Trophoblast cell (in vitro differentiated cells and primary cell): ENCODE data around the gene SNX15.

ENCODE experiments used
- DNase-seq, 2 donors: peaks; one replicate each; pipeline ENCODE4 v3.0.0-alpha.2; 2016
- H2AFZ ChIP-seq: 2 replicates; pipeline ENCODE4 v1.6.1; 2013; ENCODE audit warnings: low read length, moderate library complexity, mild to moderate bottlenecking; ENCODE audit not compliant: insufficient read depth, poor library complexity
- H2AK5ac ChIP-seq: 2 replicates; pipeline ENCODE4 v1.6.1; 2013; ENCODE audit warnings: mild to moderate bottlenecking, low read length
- H2BK120ac ChIP-seq: 2 replicates; pipeline ENCODE4 v1.6.1; 2013; ENCODE audit warnings: low read length, mild to moderate bottlenecking, moderate library complexity; ENCODE audit not compliant: insufficient read depth, poor library complexity
- H2BK12ac ChIP-seq: 2 replicates; pipeline ENCODE4 v1.6.1; 2013; ENCODE audit warnings: mild to moderate bottlenecking, low read length, moderate library complexity
- H2BK5ac ChIP-seq: 2 replicates; pipeline ENCODE4 v1.6.1; 2013; ENCODE audit warnings: low read length, low read depth, moderate library complexity, mild to moderate bottlenecking; ENCODE audit not compliant: poor library complexity
- H3K14ac ChIP-seq: 2 replicates; pipeline ENCODE4 v1.6.1; 2013; ENCODE audit warnings: mild to moderate bottlenecking, low read length
- H3K18ac ChIP-seq: 2 replicates; pipeline ENCODE4 v1.6.1; 2013; ENCODE audit warnings: mild to moderate bottlenecking, low read length
- H3K23ac ChIP-seq: 2 replicates; pipeline ENCODE4 v1.6.1; 2013; ENCODE audit warnings: low read length
- H3K27ac ChIP-seq: 2 replicates; pipeline ENCODE4 v1.5.1; 2013; ENCODE audit warnings: low read depth, mild to moderate bottlenecking, inconsistent platforms, low read length, moderate library complexity
- H3K27me3 ChIP-seq: 2 replicates; pipeline ENCODE4 v1.6.1; 2013; ENCODE audit warnings: inconsistent platforms, mild to moderate bottlenecking, low read length, moderate library complexity; ENCODE audit not compliant: insufficient read depth
- H3K36me3 ChIP-seq, 2 experiments: 1 replicate in 1 of 2; 2 replicates in 1 of 2; pipeline ENCODE4 v1.6.1; 2013; ENCODE audit warnings: low read length in 2 of 2, mild to moderate bottlenecking in 2 of 2, moderate library complexity in 1 of 2; ENCODE audit not compliant: insufficient read depth in 2 of 2, control insufficient read depth in 1 of 2
- H3K4ac ChIP-seq: 2 replicates; pipeline ENCODE4 v1.6.1; 2013; ENCODE audit warnings: low read depth, mild to moderate bottlenecking, low read length, moderate library complexity
- H3K4me1 ChIP-seq, 2 experiments: 1 replicate in 1 of 2; 2 replicates in 1 of 2; pipeline ENCODE4 v1.6.1; 2013; ENCODE audit warnings: low read length in 2 of 2, mild to moderate bottlenecking in 2 of 2, moderate library complexity in 1 of 2; ENCODE audit not compliant: insufficient read depth in 2 of 2, control insufficient read depth in 1 of 2
- H3K4me2 ChIP-seq: 2 replicates; pipeline ENCODE4 v1.6.1; 2013; ENCODE audit warnings: inconsistent platforms, mild to moderate bottlenecking, low read length, moderate library complexity
- H3K4me3 ChIP-seq: 2 replicates; pipeline ENCODE4 v1.5.1; 2013; ENCODE audit warnings: mild to moderate bottlenecking, low read depth, low read length, inconsistent platforms
- H3K79me1 ChIP-seq: one replicate; pipeline ENCODE4 v1.6.1; 2013; ENCODE audit warnings: low read length
- H3K79me2 ChIP-seq: 2 replicates; pipeline ENCODE4 v1.6.1; 2013; ENCODE audit warnings: low read length, mild to moderate bottlenecking; ENCODE audit not compliant: control insufficient read depth, insufficient read depth, poor library complexity
- H3K9ac ChIP-seq: 2 replicates; pipeline ENCODE4 v1.6.1; 2013; ENCODE audit warnings: mild to moderate bottlenecking, low read length
- H3K9me3 ChIP-seq: 2 replicates; pipeline ENCODE4 v1.6.1; 2013; ENCODE audit warnings: low read depth, mild to moderate bottlenecking, control low read depth, inconsistent platforms, low read length; ENCODE audit not compliant: insufficient read depth
- H4K12ac ChIP-seq: 2 replicates; pipeline ENCODE4 v1.6.1; 2013; ENCODE audit warnings: low read depth, mild to moderate bottlenecking, low read length, moderate library complexity
- H4K8ac ChIP-seq: 2 replicates; pipeline ENCODE4 v1.6.1; 2013; ENCODE audit warnings: low read depth, mild to moderate bottlenecking, low read length, moderate library complexity
- H4K91ac ChIP-seq: one replicate; pipeline ENCODE4 v1.6.1; 2013; ENCODE audit warnings: low read depth, mild to moderate bottlenecking, low read length, moderate library complexity
- WGBS: extraction: QIAGEN DNeasy Blood & Tissue Kit; methylation state at CpG from one replicate; pipeline ENCODE4 v1.1.7; 2013; ENCODE audit warnings: missing lambda C conversion rate; ENCODE audit not compliant: insufficient read length, insufficient coverage; ENCODE audit errors: extremely low coverage; 5-methylcytosine and 5-hydroxymethylcytosine counted together

Gene SNX15

DNA sequence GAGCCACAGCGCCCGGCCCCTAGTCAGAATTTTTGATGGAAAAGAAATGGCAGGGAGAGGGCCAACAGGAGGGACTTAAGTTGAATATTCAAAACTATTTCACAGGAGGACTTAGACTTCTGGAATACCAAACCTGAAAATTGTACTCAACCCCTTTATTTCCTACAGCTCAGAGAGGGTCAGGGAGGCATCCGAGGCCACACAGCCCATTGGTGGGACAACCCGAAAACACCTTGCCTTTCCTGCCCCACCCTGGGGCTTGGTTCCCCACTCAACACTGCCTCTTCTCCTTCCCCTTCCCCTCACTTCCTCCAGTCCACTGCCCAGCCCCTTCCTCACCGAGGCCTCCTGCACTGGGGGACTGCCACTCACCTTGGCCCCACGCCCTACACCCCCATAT is 29.8 kb downstream of the SNX15 start:
- Histone ChIP-seq H3K79me1 (no peaks in the 10 kb centered on the region), H3K14ac (no peak overlapping the region), H4K91ac (no peak overlapping the region), H3K4me2 (no peak overlapping the region), H2AK5ac (no peak overlapping the region), H4K8ac (no peak overlapping the region), H2BK120ac (no peak overlapping the region), H3K4ac (no peak overlapping the region), H4K12ac (no peak overlapping the region), H2BK12ac (no peak overlapping the region), H3K23ac (no peak overlapping the region), H2AFZ (no peak overlapping the region), H3K9ac (no peak overlapping the region), H2BK5ac (no peak overlapping the region), H3K4me1 (no peaks in the 10 kb centered on the region), H3K79me2 (no peaks in the 10 kb centered on the region), H3K4me3 (no peak overlapping the region), H3K36me3 (no peaks in the 10 kb centered on the region), H3K18ac (no peak overlapping the region), H3K27ac (no peak overlapping the region), H3K9me3 (peaks cover 3% of the 10 kb centered on the region), H3K27me3 (no peaks in the 10 kb centered on the region)
- DNase-seq, result no peak
- no CpG with 5 or more reads among the region's 6 CpGs for WGBS

DNA sequence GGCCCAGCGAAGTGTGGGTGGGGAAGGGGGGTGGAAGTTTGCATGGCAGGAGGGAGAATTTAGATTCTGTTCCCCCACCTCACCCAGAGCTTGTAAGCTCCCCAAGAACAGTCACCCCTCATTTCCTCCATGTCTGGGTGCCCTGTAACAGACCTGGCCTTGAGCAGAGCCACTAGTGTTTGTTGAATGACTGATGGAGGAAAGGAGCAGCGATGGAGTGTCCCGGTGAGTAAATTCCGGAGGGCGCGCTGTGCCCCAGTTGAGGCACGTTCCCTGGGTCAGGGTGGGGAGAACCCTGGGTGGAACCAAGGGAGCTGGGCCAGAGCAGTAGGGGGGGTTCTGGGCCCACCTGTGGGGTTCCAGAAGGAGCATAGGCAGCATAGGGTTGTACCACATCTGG is 30.3 kb downstream of the SNX15 start:
- no CpG with 5 or more reads among the region's 7 CpGs for WGBS

DNA sequence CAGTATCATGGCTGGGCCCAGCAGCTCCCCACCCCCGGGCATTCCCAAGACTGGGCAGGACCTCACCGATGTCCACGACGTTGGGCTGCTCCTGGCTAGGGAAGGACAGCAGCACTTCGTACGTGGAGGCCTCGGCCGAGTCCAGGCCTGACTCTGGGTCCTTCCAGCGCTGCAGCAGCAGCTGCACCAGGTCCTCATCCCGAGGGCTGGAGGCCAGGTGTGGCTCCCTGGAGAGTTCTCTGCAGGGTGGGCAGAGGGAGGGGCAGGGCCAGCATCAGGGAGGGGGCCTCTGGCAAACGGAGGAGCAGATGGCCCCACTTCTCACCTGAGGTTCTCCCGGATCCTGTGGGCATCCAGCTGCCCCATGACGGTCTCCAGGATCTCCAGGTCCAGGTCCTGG is 30.8 kb downstream of the SNX15 start:
- no peak for DNase-seq
- no peak overlapping the region for H3K4ac ChIP-seq
- no peak overlapping the region for H3K27ac ChIP-seq
- H4K12ac ChIP-seq, result no peak overlapping the region
- H2AK5ac ChIP-seq, result no peak overlapping the region
- H2AFZ ChIP-seq, result no peak overlapping the region
- H2BK5ac ChIP-seq, result no peak overlapping the region
- H3K4me2 ChIP-seq, result no peak overlapping the region
- no peak overlapping the region for H4K91ac ChIP-seq
- no peaks in the 10 kb centered on the region for H3K4me1 ChIP-seq
- no peaks in the 10 kb centered on the region for H3K79me2 ChIP-seq
- H3K9me3 ChIP-seq, result peaks cover 3% of the 10 kb centered on the region
- WGBS, result no CpG with 5 or more reads among the region's 13 CpGs
- no peak overlapping the region for H3K23ac ChIP-seq
- H3K36me3 ChIP-seq, result no peaks in the 10 kb centered on the region
- no peak overlapping the region for H3K4me3 ChIP-seq
- no peak overlapping the region for H2BK120ac ChIP-seq
- no peak overlapping the region for H3K18ac ChIP-seq
- H4K8ac ChIP-seq, result no peak overlapping the region
- no peak overlapping the region for H3K14ac ChIP-seq
- H3K27me3 ChIP-seq, result no peaks in the 10 kb centered on the region
- H3K79me1 ChIP-seq, result no peaks in the 10 kb centered on the region
- no peak overlapping the region for H3K9ac ChIP-seq
- no peak overlapping the region for H2BK12ac ChIP-seq

More for the DNA sequence above, 30.3 kb downstream of the SNX15 start:
- Histone ChIP-seq H2BK12ac (no peak overlapping the region), H3K23ac (no peak overlapping the region), H3K36me3 (no peaks in the 10 kb centered on the region), H3K79me2 (no peaks in the 10 kb centered on the region), H3K9ac (no peak overlapping the region), H3K14ac (no peak overlapping the region), H2AFZ (no peak overlapping the region), H3K4me2 (no peak overlapping the region), H3K9me3 (peaks cover 3% of the 10 kb centered on the region), H4K8ac (no peak overlapping the region), H4K12ac (no peak overlapping the region), H2AK5ac (no peak overlapping the region), H4K91ac (no peak overlapping the region), H3K18ac (no peak overlapping the region), H3K27me3 (no peaks in the 10 kb centered on the region), H2BK120ac (no peak overlapping the region), H3K4me3 (no peak overlapping the region), H3K27ac (no peak overlapping the region), H3K4ac (no peak overlapping the region), H3K79me1 (no peaks in the 10 kb centered on the region), H2BK5ac (no peak overlapping the region), H3K4me1 (no peaks in the 10 kb centered on the region)
- DNase-seq, result no peak

DNA sequence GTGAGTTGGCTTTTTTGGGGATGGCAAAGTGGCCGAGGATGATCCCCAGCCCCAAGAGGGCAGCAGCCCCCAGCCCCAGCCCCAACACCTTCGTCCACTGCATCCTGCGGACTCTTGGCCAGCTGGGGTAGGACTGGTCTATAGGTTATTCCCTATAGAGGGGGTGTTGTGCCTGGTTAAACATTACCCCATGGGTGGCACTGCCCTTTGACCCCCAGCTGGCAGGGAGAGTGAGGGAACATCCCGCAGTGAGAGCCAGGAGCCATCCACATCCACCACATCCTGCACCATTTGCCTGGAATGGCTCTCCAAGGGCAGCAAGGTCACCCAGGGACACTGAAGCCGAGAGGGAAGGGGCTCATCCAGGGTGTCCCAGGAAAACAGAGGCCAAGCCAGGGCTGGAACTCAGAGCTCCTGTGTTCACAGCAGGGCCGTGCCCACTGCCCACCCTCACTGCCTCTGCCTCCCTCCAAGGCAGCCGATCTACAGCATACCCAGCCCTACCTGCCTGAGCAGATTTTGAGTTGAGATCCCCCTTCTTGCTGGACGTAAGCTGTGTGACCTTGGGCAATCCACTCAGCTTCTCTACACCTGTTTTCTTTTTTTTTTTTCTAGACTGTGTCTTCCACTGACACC is 31.3 kb downstream of the SNX15 start, which contains the start of gene NAALADL1:
Gene NAALADL1, minus strand, starts transcription at position 135 of the 636 bp plus-strand sequence. Its CDS starts 32 bp downstream, at position 103.
- no peak within 1 kb of the TSS for H3K9ac ChIP-seq
- H3K79me2 ChIP-seq, result no peaks in the 10 kb centered on the region
- no peak within 1 kb of the TSS for H2BK5ac ChIP-seq
- WGBS, result no CpG with 5 or more reads among the region's 8 CpGs
- H4K12ac ChIP-seq, result no peak within 1 kb of the TSS
- H3K27me3 ChIP-seq, result no peaks in the 10 kb centered on the region
- H3K79me1 ChIP-seq, result no peaks in the 10 kb centered on the region
- H4K91ac ChIP-seq, result no peak within 1 kb of the TSS
- no peak within 1 kb of the TSS for H3K23ac ChIP-seq
- no peak within 1 kb of the TSS for H2AK5ac ChIP-seq
- H2AFZ ChIP-seq, result no peak within 1 kb of the TSS
- no peaks in the 10 kb centered on the region for H3K36me3 ChIP-seq
- H2BK12ac ChIP-seq, result no peak within 1 kb of the TSS
- no peak within 1 kb of the TSS for H3K4me2 ChIP-seq
- no peak within 1 kb of the TSS for H3K27ac ChIP-seq
- no peak for DNase-seq
- no peak within 1 kb of the TSS for H3K14ac ChIP-seq
- H3K18ac ChIP-seq, result no peak within 1 kb of the TSS
- H2BK120ac ChIP-seq, result no peak within 1 kb of the TSS
- H3K4me3 ChIP-seq, result no peak within 1 kb of the TSS
- H3K9me3 ChIP-seq, result peaks cover 2% of the 10 kb centered on the region
- no peaks in the 10 kb centered on the region for H3K4me1 ChIP-seq
- no peak within 1 kb of the TSS for H4K8ac ChIP-seq
- H3K4ac ChIP-seq, result no peak within 1 kb of the TSS
